NCI-H1105 treated with DMSO at 0.1 percent for 48 hours (cell line): ENCODE data around the gene PTGDR2.

ENCODE experiments used
- DNase-seq: peaks from one replicate; lab custom pipeline; 2025; lab: John Stamatoyannopoulos, UW

Gene PTGDR2

GRCh38 chr11:60809691-60810090 is 46.1 kb downstream of the PTGDR2 start:
- no peak for DNase-seq

- no peak for DNase-seq
These were observed 46.5 kb downstream of the PTGDR2 start for GRCh38 chr11:60809249-60809648.

- DNase-seq, result no peak
These were observed 52.3 kb downstream of the PTGDR2 start for GRCh38 chr11:60803273-60803936.

- DNase-seq, result no peak
These were observed 54.6 kb downstream of the PTGDR2 start for GRCh38 chr11:60801194-60801593.
